NCI-H2081 treated with DMSO at 0.1 percent for 48 hours (cell line): ENCODE data around the gene GCN1.

Source experiments
- DNase-seq: peaks from one replicate; lab custom pipeline; 2025; lab: John Stamatoyannopoulos, UW

GCN1 gene

DNA sequence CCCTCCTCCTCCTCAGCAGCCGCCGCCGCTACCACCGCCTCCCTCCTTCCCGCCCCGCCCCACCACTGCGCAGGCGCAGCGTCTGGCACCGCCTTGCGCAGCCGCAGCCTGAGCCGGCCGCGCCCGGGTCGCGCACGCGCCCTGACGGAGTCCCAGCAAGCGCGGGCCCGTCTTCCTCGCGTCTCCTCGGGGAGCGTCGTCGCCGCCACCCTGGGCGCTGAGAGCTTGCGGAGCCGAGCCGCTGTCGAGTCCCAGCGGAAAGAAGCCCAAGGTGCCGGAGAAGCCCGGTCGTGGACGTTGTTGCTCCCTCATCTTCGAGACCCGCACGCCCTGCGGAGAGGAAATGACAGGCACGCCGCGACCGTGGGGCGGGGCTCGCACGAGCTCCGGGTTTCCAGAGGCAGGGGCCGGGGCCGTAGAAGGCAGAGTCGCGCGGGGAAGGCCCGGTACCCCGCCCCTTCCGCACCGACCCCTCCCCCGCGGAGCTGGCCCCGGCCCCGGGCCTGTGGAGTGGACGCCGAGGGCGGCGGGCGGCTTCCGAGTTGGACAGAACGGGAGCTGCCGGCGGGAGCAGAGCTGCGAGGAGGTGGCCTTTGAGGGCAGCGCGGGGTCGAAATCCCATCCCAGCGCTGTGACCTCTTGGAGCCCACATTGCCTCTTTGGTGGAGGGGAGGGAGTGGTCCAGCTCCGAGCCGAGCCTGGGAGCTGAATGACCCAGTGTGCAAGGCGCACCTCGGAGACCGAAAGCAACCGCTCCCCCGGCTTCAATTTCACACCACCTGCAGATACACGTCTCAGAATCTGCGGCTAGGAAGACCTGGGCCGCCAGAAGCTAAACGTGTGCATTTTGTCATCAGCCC, 77.5 kb downstream of the GCN1 start:
- DNase-seq: peak; percentile 31

DNA sequence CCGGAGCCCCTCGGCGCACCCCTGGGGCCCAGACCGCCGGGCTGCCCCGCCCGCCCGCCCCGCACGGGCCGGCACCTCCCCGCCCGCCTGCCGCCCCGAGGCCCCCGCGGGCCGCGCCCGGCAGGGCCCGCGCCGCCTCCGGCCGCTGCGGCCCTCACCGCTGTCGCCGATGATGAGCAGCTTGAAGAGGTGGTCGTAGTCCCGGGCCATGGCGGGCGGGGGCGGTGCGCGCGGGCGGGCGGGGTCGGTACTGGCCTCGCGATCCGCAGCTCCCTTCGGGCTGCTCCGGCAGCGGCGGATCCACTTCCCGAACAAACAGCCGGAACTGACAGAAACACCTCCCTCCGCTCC, 78.1 kb downstream of the GCN1 start, which contains the start of gene RAB35:
RAB35 (minus strand) TSS at position 313 of the 351 bp plus-strand sequence; CDS start at position 210, 103 bp downstream.
- no peak for DNase-seq

DNA sequence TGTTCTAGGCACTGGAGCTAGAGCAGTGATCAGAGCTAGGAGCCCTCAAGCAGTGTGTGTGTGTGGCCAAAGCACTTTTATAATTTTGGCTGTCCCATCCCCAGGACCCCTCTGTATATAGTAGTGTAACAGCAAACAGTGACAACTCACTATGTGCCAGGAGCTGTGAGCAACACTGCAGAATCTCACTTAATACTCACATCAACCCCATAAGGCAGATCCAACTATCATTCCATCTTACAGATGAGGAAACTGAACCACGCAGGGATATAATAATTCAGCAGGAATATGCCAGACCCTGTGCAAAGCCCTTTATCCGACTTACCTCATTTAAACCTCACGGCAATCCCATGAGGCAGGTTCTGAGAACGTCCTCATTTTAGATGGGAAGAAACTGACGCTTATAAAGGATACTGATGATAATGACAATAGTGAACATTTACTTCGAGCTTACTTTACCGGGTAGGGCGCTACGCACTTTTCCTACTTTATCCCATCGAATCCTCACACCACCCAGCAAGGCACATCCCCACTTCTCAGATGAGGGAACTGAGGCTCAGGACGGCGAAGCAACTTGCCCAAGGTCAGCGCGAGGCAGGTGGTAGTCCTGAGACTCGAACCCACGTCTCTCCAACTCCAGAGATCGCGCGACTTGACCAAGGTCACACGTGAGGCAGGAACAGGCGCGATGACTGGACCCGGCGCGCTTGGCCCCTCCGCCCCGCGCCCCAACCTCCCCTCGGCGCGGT, 78.6 kb downstream of the GCN1 start:
- DNase-seq: no peak

DNA sequence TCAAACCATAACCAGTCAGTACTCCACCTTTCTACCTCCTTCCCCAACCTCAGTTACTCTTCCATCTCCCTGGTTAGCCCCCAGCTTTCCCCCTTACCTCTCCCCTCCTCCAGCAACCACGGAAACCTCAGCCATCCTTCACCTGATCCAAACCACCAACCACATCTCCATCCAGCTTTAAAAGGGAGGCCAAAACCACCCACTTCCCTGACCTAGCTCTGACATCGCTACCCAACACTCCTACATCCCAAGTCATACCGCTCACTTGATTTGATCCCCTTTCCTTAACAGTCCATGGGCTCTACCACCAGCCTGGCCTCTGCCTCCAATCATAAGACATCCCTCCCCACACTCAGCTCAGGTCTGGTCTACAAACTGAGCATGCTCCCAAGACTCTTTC, 79.4 kb downstream of the GCN1 start:
- DNase-seq: no peak

DNA sequence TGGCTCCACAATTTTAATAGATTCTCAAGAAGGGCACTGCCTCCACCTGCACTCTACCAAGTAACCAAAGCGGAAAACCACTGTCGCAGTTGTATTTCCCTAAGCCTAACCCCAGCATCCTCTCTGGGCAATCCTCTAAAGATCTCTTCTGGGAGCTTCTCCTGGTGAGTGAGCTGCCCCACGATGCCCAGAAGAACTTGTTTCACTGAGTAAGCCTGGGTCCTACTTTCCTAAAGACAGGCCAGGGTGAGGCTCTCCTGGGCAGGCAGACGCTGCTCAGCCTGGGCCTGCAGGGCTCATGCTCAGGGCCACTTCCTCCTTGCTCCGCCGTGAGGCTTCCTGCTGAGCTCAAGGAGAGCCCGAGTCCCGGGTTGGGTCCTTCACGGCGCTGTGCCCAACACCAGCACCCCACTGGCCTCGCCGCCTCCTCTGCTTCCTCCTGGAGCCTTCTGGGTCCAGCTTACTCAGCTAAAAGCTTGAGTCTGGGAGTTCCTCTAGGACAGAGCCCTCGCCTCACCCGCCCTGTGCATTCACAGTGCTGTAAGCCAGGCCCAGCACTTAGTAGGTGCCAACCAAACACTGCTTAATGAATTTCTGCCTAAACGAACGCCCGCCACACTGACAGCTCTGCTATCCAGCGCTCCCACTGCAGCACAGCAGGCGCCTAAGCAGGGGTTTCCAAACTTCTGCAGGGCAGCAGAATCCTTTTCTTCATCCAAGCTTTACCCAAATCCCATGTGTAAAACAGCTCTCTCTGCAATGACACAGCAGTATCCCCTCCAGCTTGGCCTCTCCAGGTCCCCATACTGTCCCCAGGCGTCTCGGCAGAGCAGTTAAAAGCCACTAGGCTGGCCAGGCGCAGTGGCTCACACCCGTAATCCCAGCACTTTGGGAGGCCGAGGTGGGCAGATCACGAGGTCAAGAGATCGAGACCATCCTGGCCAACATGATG, 83.7 kb downstream of the GCN1 start:
- DNase-seq: no peak

DNA sequence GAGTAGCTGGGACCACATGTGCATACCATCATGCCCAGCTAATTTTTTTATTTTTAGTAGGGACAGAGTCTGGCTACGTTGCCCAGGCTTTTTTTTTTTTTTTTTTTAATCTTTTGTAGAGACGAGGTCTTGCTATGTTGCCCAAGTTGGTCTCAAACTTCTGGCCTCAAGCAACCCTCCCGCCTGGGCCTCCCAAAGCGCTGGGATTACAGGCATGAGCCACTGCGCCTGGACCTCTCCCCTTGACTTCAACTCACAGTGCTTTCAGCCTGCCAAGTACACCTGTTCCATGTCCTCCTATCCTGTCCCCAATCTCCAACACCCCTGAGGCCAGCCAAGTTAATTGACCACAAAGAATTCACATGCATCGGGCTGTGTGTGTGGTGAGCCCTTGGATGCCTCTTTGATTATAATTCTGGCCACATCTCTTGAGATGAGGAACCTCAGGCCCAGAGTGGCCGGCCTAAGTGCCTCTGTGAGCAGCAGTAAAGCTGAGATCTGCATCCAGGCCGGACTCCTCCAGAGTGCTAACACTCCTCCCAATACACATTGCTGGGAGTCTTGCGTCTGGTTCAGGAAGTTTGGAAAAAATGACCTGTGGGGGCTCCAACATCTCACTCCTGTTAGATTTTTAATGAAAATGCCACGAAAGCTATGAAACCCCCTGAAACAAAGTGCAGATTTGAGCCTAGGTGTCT, 84.8 kb downstream of the GCN1 start:
- DNase-seq: no peak

DNA sequence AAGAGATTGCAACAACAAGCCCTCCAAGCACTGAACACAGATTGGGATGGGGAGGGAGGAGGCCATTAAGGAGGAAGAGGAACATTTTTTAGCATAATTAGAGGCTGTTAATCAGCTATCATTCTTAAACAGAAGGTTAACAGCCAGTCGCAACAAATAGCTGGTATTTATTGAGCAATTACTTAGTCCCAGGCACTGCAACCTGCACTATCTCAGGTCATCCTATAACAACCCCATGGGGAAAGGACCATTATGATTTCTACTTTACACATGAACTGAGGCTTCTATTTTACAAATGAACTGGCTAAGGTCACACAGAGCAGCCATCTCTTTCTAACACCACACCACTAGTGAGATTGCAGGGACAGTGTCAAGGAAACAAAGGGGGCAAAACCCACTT, 88.4 kb downstream of the GCN1 start:
- DNase-seq: no peak

DNA sequence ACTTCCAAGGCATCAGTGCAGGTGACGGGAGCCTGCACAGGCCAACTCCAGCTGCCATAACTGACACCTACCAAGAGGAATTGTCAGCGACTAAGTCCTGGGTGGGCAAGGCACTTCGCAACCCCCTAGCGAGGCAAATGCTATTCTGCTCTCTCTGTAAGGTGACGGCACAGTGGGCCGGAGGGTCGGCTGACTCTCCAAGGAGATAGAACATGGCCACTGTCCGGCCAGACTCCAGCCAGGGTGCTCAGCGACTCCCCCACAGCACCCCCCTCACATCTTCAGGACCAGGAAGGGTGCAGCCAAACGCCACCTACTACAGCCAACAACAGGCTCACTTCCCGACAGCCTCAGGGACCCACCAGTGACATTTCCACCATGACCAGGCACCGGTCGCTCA, 91.1 kb downstream of the GCN1 start:
- DNase-seq: no peak

DNA sequence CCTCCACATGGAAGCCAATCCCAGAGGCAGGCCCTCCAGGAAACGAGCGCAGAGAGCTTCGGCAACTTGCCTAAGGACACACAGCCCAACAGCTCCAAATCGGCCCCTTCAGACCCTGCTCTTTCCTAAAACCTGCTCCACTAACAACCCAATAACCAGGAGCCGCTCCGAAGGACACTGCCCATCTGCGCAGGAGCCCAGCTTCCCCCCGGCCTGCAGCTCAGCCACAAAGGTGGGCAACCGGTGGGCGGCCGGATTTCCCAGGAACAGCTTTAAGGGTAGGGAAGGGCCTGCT, 91.5 kb downstream of the GCN1 start:
- no peak for DNase-seq

DNA sequence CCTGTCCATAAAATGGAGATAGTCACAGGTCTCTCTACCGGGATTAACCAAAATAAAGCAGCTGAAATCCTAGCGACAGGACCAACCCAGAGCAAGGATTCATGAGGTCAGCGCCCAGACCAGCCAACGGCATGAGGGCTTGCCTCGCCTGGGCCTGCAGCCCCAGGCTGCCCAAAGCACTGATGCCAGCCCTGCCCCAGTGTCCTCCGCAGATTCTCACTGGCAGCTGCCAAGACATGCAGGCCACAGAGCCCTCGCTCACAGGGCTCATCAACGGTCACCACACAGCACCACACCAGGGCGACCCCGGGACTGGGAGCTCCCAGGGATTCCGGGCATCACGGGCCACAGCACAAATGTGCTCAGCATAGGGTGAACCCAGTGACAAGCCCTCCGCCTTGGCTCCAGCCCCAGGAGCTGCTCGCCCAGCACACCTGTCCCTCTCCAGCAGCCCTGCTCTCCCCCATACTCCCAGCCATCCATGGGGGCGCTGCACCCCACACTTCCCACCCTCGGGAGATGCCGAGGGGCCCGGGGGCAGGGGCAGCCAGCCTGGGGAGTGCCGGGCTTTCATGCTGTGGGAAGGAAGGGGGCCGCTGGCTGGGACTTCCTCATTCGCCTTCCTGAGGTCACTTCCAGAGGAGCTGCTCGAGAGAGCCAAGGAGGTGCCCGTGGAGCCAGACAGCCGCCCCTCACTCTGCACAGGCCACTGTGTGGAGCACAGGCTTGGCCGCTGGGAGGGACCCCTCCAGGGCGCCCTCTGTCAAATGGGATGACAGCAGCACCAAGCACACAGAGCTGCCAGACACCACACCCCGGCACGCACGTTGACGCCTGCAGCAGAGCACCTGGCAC, 92.1 kb downstream of the GCN1 start:
- DNase-seq: no peak

DNA sequence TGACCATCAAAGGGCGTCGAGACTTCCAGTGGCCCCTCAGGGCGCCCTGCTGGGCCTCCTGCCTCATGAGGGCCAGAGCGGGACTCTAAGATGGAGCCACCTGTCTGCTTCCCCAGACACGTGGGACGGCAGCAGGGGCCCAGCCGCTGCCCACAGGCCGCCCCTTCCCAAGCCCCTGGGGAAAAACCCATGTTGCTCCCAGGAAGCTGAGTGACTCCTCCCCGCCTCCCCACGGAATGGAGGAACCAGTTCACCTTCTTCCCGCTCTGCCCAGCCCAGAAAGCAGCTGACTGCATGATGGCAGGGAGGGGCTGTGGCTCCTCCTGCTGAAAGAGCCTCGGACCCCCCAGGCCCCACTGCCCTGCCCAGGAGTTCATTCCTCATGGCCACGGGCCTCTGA, 92.9 kb downstream of the GCN1 start:
- DNase-seq: no peak

DNA sequence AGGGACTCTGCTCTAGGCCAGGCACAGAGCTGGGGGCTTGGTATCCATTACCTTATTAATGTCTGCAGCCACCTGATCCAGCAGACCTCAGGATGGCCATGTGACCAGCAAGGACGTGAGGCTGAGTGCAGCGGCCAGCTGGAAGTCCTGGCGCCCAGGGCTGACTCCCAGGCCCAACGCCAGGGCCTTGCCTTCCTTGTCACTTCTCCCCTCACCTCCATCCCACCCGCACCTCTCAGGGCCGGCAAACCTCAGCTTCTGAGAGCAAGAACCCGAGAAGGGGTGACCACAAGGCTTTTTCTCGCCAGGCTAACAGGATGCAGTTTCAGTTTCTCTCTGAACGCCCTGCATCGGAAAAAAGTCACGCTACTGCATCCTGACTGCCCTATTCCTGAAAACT, 93.3 kb downstream of the GCN1 start:
- no peak for DNase-seq

DNA sequence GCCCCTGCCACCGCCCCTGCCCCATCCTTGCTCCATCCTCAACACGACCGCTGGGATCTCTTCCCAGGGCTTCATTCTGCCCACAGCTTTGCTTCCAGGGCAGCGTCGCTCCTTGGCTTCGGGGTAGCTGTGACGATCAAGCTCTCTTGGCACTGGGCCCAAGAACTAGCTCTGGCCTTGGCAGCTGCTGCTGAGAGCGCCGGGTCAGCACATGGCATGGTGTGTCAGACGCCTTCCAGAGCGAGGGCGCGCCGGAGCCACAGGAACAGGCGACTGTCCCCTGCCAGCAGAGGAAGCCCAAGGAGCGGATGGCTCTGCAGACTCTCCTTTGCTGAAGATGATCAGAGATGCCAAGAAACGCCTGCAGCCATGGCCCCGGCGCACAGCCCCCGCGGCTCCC, 93.9 kb downstream of the GCN1 start:
- no peak for DNase-seq

DNA sequence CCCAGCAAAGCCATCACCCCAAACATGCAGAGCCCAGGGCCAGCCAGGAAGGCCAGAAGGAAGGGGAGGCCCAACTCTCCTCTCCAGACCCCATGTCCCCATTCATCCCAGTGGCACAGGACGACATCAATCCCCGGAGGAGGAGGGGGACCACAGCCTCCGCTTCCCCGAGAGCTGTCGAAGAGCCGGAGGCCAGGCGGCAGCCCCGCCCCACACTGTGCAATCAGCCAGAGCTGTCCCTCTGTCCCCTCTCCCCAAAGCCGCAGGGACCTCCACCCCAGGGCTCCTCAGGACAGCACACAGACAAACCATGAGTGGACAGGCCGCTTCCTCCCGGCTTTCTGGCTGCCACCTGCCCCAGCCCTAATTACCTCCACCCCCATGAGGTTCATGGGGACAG, 94.8 kb downstream of the GCN1 start:
- no peak for DNase-seq

DNA sequence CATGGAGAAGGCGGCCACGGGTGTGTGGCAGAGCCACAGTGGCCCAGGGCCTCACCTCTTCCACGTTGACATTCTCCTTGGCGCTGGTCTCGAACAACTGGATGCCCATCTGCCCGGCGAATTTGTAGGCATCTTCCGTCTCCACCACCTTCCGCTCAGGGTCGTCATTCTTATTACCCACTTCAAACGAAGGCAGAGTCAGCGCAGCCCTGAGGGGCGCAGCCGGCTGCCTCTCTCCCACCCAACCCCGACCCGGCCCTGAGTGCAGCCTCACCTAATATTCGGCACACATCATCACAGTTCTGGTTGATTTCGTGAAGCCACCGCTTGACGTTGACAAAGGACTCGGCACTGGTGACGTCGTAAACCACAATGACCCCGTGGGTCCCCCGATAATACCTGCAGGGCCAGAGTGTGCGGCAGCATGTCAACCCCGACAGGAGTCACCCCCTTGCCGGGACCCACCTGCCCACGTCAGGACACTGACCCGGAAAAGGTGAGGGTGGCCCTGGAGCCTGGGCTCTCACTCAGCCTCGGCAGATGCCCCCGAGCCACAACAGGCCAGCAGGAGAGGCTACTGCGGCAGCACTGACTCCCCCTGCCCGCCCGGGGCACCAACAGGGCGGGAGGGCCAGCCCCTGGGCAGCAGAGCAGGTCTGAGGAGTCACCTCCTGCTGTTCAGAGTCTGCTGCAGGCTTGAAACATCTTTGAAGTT, 95.6 kb downstream of the GCN1 start:
- DNase-seq: no peak

DNA sequence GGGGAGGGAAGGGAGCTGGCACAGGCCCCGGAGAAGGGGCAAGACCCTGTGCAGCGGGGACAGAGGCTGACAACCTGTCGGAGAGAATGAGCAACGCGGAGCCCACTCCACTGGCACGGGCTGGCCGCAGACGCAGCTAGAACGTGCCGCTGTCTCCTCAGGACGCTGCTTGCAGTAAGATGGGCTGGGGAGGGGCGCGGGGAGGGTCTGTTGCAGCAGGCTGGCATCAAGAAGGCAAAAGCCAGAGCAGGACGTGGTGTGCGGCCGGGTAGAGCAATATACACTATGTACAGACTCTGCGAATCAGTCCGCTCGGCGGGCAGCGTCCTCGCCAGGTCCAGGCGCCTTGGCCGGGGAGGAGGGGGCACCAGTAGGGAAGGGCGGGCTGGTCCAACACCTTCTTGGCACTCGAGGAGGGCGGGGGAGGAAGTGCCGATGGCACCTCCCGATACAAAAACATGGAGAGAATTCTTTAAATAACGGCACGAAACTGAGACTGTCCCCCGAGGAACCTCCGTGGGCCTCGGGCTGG, 97.8 kb downstream of the GCN1 start:
- DNase-seq: no peak

DNA sequence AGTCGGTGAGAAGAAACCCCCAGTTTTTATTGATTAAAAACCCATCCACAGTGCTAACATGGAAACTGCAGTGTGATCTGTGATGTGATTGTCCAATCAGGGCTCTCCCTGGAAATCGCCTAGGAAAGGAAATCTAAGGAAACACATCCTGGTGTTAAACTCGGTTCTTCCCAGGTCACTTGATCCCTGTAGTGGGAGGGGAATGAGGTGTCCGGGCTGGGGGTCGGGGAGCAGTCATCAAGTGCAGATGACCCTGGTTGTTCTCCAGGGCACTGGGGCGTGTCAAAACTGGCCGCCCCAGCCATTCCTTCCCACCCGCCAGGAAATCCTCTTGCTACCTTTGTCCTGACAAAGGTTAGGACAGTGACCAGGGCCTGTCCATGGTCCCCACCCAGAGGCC, 98.8 kb downstream of the GCN1 start:
- DNase-seq: no peak

DNA sequence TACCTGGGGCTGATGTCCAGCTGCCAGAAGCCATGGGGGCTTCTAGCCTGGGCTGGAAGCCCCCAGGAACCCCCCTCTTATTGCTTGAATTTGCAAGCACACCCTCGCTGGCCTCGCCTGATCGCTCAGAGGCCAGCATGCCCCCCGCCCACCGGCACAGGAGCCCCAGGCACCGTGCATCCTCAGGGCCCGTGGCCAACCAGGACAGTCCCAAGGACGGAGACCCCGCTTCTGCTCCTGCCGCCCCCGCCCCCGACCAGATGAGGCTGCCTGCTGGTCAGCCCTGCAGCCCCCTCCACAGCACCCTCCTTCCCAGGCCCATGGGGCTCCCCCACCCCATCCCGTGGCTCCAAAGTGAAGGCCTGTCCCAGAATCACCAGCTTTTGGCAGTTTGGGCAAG, 99.2 kb downstream of the GCN1 start:
- no peak for DNase-seq

DNA sequence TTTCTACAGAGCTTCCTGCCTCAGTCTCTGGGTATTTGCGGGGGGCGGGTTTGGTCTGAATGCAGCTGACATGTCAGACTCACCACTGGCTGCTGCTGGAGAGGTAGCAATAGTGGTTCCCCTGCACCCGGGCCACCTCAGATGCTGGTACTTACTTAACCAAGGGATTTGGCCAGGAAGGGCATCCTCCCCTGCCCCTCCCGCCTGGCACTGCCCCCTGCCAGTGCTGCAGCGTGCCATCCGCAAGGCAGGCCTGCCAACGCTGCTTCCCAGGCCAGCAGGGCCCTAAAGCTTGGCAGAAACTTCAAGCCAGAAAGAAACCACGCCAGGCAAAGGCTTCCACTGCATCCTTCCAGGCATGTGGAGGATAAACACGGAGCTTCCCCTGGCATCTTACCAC, 100.0 kb downstream of the GCN1 start:
- no peak for DNase-seq
